Measurements from ENCODE around the gene TSPAN1.
A peak's percentile ranks its signal among the peaks of the same experiment; 100 is the strongest.

Gene TSPAN1

DNA sequence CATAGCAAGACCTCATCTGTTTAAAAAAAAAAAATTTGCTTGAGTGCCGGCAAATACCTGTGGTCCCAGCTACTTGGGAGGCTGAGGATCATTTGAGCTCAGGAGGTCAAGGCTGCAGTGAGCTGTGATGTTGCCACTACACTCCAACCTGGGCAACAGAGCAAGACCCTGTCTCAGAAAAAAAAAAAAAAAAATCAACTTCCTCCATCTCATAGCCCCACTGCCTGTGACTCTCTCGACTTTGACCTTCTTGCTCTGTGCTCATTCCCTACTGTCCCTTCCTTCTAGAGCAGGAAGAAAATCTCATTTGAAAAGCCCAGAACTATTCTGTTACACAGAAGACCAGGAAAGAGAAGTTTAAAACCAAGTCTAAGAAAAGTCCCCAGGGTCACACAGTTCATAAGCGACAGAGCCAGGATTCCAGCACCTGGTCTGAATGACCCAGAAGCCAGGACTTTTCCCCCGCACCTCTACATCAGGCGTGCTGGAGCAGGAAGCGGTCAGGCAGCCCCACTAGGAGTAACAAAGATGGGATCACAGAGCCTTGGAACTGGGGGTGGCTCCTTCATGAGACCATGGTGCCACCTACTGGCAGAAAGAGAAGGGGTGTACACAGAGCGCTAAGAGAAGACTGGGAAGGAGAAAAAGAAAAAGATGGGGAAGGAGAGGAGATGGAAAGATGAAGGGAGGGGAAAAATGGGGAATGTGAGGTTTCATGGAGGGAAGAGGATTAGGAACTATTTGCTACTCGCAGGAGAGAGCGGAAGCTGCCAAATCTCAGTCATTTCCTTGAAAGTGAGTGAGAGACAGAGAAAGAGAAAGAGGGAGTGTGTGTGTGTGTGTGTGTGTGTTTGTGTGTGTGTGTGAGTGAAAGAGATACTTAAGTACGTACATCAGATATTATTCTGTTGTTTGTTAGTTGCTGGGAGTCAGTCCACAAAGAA lies 4.5 kb downstream of the TSPAN1 start:
- DNase-seq (ENCODE audit: low read depth): peak; percentile 88
- H3K4me3 ChIP-seq (ENCODE audit: low read length): no peak overlapping the region
- TF ChIP-seq CTCF (IDR thresholded peaks at IDR 0.05; ENCODE audit: insufficient read depth, low read depth, low read length, missing control alignments): peak; percentile 97

GRCh38 chr1:46180082-46180616 lies 5.3 kb downstream of the TSPAN1 start:
- no peak overlapping the region for H3K4me3 ChIP-seq (ENCODE audit: low read length)
- peak; percentile 75 for DNase-seq (ENCODE audit: low read depth)

GRCh38 chr1:46181343-46182260 lies 6.7 kb downstream of the TSPAN1 start:
- no peak for TF ChIP-seq CTCF (IDR thresholded peaks at IDR 0.05; ENCODE audit: insufficient read depth, low read depth, low read length, missing control alignments)
- no peak overlapping the region for H3K4me3 ChIP-seq (ENCODE audit: low read length)
- DNase-seq (ENCODE audit: low read depth): peak; percentile 82

More at GRCh38 chr1:46180082-46180616, 5.3 kb downstream of the TSPAN1 start:
- TF ChIP-seq CTCF (IDR thresholded peaks at IDR 0.05; ENCODE audit: insufficient read depth, low read depth, low read length, missing control alignments): peak; percentile 42

DNA sequence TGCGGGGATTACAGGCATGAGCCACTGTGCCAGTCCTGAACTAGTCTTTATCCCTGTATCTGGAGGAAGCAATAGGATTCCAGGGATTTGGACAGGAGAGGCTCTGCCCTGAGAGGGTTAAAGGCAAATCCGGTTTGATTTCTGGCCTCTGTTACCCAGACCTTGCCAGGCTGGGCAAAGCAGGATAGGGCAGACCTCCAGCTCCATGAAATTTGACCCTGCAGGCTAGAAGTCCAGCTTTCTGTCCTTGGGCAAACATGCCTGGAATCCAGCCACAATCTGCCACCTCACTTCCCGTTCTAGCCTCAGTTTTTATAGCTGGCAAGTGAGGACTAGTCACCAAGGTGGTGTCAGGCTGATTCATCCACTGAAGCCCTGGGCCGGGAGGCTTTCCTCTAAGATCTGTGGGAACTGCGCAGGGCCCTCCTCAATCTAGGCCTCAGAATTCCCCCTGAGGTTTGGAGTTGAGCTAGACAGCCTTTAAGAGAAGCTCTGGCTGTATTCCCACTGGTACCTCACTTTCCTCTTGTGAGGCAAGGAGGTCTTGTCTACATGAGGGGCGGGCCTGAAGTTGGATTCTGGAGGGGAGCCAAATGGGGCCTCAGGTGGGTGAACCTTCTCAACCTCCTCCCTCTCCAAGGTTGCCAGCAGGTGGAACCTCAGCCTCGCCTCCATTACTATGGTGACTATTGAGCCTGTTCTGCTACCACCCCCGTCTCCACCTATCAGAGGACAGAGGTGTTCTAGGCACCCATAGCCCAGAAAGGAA lies 8.4 kb downstream of the TSPAN1 start:
- TF ChIP-seq CTCF (IDR thresholded peaks at IDR 0.05; ENCODE audit: insufficient read depth, low read depth, low read length, missing control alignments): peak; percentile 23
- peak; percentile 99 for DNase-seq (ENCODE audit: low read depth)
- no peak overlapping the region for H3K4me3 ChIP-seq (ENCODE audit: low read length)

DNA sequence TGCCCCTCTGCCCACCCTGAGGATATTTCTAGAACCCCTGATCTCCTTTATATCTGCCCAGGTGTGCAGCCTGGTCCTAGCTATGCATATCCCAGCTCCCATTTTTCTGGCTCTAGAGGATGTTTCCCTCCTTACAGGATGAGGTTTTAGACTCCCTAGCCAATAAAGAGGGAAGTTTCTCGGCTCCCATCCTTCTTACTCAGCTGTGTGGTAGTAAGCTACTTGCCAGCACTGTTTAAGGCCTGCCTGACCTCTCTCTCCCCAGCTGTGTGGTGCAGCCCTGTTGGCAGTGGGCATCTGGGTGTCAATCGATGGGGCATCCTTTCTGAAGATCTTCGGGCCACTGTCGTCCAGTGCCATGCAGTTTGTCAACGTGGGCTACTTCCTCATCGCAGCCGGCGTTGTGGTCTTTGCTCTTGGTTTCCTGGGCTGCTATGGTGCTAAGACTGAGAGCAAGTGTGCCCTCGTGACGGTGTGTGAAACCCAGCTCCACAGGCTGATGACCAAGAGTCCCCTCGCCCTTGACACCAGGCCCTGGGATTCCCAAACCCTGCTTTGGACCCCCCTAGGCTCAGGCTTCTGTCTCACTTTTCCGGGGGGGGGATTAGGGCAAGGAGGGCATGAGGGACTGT lies 9.2 kb downstream of the TSPAN1 start:
- no peak overlapping the region for H3K4me3 ChIP-seq (ENCODE audit: low read length)
- no peak for TF ChIP-seq CTCF (IDR thresholded peaks at IDR 0.05; ENCODE audit: insufficient read depth, low read depth, low read length, missing control alignments)
- DNase-seq (ENCODE audit: low read depth): no peak
